Renal cortex interstitium (tissue), 11 donors: ENCODE measurements around the gene GEMIN7. TPM values are rescaled to one million over a fixed set of nuclear protein-coding genes. Genes with fewer than 3 reads are reported as not detected.

ENCODE experiments used
- DNase-seq, 11 donors: peaks; one replicate each; pipeline ENCODE4 v3.0.0-alpha.2; 2013; ENCODE audit warnings: low read depth in 9 of 11, low spot score in 4 of 11; ENCODE audit errors: extremely low read depth in 1 of 11
- polyA plus RNA-seq, 3 donors: library from polyadenylated mRNA; unstranded; fragments of 120-200 nt; gene quantifications; one replicate each; pipeline ENCODE4 v1.2.1, GENCODE V29; 2013; ENCODE audit not compliant: insufficient read length in 3 of 3

Gene GEMIN7
- polyA plus RNA-seq, 3 donors, result 17.8 to 25.9 (median 22.6) TPM

DNA sequence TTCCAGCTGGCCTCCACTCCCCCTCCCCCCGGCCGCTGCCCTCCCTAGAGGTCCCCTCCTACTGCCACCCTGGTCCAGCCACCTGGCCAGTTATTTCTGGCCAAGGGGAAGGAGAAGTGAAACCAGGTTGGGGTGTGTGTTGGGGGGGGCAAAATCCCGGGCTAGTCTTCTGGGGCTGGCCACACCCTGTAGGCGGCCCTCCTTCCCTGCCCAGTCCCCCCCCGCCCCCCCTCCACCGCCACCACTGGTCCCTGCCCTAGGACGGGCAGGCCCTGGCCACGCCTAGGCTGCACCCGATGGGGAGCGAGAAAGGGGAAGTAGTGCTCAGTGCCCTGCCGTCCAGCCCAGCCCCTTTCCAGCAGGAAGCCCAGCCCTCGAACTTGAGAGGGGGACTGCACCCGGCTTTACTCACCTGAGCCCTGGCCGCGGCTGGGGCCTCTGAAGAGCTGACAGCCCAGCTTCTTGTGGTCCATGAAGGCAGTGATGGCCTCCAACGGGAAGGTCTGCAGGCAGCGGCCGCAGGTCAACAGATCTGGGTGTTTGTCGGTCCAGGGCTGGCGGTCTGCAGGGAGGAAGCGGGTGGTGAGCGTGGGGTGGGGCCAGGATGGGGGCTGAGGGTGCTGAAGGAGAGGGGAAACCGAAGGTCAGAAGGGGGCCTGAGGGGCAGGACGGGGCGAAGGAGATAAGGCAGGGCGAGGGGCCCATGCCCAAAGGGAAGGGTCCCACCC is 3.6 kb upstream of the GEMIN7 start:
- DNase-seq, result no peak

DNA sequence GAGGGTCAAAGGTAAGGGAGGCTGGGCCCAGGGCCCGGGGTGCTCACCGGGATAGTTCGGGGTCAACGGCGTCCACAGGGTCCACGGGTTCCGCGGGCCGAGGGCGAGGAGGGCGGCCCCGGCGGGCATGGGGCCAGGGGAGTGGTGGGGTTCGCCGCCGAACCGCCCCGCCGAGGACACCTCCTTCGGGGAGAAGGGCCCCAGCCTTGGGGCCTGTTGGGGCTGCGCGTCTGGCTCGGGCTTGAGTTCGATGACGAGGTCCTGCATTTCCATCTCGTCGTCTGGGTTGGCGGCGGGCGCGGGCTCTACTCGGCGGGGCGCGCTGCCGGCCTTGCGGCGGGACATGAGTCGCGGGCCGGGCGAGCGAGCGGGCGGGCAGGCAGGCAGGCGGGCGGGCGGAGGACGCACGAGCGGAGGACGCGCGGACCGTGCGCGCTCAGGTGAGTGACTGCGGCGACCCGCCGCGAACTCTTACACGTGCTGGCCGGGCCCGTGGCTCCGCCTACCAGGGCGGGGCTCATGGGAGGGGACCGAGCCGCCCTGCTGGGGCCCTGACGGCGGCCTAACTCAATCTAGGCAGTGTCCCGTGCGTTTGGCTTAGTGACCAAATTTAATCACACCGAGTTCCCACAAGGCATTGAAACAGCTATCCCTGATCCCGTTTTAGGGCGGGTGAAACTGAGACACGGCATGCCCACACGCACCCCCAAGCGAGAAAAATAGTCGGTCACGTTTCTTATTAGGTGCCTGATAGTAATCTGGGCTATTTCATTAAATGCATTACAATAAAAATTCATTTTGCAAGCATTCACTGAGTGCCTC is 2.8 kb upstream of the GEMIN7 start, which contains the start of gene ZNF296:
Gene ZNF296 (minus strand): TSS at position 450 of the 822 bp plus-strand sequence. CDS start 105 bp downstream, at position 345.
- DNase-seq, result peak in 1 of 11 donors; percentile 38

DNA sequence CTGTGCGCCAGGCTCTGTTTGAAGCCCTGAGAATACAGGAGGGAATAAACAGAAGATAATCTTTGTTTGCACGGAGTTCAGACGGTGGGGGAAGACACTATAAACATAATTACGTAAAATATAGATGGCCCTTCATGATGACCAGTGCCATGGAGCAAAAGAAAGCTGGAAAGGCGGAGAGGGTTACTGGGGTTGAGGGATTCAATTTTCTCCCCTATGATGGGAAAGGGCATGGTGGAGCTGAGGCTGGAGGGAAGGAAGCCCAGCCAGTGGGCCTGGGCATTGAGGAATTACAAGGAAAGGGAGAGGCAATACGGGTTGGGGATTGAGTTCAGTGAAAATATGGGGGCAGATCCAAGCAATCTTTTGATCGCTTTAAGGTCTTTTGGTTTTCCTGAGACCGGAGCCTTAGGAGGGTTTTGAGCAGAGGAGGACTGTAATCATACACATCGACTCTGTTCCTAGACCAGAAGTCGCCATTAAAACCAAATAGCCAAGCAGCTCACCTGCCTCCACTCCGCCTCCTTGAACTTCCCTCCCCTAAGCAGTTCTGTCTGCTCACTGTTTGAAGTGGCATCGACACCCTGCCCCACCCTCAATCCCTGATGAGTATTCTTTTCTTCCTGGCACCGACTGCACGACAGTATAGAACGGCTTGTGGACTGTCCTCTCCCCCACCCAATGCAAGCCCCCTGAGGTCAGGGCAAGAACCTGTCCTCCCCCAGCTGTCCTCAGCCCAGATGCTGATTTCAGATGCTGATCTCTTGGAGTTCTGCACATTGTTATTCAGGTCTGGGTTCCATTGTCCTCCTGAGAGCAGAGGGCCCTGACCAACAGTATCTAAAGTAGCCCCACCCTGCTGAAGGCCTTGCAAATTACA is 2.0 kb upstream of the GEMIN7 start:
- DNase-seq, result no peak

DNA sequence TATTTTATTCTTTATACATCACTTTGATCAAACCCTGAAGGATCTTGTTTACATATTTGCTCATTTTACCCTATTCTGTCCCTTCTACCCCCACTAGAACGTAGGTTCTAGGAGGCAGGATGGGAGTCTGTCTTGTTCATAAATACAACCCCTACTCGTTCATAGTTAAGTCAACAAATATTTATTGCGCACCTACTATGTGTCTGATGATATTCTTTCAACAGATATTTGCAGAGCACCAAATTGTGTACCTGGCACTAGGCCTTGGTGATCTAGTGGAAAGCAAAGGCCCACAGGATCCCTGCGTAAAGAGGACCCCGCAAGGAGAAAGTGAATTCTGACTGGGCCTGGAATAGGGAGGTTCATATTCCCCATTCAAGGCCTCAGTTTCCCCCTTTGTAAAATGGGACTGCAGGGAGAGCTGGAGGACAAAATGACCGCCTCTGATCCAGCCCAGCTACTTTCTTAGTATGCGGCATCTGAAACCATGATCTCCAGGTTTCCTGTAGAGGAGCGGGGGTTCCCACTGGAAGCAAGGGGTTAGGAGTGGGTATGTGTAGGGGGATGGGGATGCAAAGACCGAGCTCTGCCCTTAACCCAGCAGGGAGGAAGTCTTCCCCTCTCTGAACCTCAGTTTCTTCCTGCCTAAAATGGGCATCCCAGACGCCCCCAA is 534 bp upstream of the GEMIN7 start:
- no peak for DNase-seq

DNA sequence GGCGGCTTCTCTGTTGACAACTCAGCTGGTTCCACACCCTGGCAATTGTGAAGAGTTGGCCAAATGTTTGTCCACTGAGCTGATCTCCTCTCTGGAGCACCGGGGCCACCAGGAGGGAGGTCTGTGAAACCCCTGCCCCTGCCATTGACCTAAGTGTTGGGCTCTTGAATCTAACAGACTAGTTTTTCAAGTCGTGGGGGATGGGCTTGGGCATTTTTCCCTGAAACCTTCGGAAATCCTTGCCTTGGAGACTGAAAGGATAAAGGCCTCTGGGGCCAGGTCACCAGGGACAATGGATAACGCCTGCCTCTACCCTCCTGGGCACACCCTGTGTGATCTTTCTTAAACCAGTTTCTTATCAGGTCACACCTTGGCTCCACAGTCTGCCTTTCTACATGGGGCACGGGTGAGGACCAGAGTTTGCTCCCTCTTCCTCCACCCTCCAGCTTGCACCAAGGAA is 881 bp downstream of the GEMIN7 start:
- DNase-seq, result no peak

DNA sequence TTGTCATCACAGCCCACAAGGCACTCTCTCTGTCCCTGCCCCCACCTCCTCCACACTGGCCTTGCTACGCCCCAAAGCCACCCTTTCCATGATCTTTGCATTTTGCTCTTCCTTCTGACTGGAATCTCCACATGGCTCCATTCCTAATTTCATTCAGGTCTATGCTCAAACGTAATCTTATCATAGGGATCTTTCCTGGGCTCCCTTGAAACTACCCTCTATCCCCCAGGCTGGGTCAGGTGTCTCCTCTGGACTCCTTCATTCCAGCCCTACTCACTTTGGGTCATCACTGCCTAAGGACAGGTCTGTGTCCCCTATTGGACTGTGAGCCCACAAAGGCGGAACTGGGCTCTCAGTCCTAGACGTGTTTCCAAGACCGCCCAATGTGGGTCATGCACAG is 3.1 kb downstream of the GEMIN7 start:
- DNase-seq, result no peak

DNA sequence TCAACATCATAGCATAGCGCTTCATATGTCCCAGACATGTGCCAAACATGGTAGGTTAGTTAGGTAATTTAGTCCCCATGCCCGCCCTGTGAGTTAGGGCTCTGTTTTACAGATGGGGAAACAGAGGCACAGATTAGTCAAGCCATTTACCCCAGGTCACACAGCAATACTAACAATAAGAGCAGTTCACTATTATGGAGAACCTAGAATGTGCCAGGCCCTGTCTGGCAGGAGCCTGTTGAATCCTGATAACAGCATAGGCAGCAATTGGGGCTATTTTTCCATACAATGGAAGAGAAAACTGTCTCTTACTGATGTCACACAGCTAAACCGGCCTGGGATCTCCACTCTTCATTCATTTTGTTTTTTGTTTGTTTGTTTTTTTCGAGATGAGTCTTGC is 7.4 kb downstream of the GEMIN7 start:
- DNase-seq, result no peak

DNA sequence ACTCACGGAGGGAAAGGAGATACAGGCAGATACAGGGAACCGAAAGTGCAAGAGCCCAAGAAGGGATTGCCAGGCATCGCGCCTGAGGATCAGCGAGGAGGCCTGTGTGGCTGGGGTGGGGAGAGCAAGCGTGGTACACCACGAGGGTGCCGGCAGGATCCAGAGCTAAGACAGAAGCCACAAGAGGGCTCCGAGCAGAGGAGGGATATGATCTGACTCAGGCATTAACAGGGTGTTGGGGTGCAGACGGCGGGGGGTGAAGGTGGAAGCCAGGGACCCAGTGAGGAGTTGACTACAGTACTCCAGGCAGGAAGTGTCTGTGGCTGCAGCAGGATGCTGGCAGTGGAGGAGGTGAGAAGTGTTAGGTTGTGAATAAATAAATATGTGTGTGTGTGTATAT is 8.5 kb downstream of the GEMIN7 start:
- DNase-seq, result no peak

DNA sequence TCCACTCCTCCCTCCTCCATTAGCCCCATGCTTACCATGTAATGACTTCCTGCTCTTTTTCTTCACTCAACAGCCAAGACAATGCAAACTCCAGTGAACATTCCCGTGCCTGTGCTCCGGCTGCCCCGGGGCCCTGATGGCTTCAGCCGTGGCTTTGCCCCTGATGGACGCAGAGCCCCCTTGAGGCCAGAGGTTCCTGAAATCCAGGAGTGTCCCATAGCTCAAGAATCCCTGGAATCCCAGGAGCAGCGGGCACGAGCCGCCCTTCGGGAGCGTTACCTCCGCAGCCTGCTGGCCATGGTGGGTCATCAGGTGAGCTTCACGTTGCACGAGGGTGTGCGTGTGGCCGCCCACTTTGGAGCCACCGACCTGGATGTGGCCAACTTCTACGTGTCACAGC is 11.0 kb downstream of the GEMIN7 start:
- DNase-seq, result no peak

DNA sequence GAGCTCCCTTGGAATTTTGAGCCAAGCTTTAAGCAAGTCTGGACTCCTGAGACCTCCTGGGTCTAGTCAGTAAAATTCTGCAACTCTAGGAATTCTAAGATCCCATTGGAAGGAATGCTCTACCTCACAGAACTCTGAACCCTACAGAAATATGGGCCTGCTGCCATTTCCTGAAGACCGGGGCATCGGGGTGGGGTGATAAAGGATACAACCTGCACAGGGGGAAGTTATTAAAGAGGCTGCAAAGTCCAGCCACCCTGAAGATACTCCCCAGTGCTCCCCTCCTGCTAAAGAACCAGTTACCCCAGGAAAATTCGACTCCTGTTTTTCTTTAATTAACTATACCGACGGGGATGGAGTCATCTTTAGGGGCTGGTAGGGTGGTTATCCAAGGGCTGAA is 11.5 kb downstream of the GEMIN7 start:
- no peak for DNase-seq

DNA sequence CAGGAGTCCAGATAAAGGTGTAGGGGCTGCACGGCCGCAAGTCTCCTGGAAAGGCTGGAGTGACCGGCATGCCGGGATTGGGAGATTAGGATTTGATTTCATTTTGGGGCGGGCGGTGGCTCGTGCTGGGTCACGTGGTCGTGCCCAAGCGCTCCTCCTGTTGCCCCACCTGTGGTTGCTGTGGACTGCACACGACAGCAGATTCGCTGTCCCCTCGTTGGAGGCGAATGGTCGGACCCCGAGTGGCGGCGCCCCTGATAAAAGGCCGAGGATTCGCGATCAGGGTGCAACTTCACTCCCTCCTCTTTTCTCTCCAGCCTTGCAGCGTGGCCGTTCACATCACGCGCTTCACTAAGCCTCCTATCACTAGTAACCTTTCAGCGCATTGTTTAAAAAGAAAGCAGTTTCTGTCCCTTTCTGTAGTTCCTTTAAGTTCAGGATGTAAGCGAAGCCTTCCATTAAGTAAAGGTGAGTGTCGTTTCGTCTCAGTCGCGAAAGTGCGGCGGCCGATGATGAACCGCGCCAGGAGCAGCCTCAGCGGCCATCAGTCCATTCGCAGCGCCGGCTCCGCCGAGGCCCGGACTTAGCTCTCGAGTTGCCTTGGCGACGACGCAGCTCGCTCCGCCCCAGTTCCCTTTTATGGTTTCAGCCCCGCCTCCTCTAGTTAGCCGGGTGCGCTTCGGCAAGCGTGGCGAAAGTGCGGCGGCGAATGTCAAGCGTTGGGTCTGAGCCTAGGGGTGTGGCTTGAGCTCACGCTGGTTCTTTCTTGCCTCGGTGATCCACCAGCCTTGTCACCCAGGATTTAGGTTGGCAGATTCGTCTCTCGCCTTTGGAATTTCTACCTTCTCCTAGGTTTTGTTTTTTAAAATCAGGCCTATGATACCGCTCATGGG is 12.2 kb downstream of the GEMIN7 start:
- peak; percentile 97 to 99 (median 99) for DNase-seq

DNA sequence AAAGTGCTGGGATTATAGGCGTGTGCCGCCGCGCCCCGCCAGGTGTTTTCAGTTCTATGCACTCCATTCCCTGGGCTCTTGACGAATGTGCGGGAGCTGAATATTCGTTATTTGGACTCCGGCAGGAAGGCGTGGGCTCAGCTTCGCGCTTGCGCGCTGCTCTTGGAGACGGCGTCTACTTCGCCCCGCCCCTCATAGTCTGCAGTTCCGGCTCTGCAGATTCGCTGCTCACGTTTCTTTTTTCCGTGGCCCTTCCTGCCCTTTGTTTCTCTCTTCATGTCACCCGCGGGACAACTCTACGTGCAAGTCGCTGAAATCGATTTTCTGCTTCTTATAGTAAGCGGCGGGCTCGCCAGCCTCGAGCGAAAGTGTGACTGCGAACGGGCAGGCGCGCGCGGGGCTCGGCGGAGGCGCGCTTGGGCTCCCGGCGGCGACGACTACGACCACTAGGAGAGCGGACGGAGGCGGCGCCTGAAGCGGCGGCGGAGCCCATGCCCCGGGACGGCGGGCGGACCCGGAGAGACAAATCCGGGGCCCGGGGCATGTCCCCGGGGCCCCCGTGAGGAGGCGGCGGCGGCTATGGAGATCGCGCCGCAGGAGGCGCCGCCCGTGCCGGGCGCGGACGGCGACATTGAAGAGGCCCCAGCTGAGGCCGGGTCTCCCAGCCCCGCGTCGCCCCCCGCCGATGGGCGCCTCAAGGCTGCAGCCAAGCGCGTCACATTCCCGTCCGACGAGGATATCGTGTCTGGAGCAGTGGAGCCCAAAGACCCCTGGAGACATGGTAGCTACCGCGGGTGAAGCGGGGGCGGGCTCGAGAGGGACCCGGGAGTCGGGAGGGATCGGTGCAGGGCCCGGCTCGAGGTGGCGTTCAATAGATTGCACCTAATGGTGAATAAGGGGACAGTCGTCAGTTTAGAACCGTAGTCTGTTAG is 14.0 kb downstream of the GEMIN7 start, which contains the start of gene PPP1R37:
Gene PPP1R37 (plus strand): TSS at position 433 of the 932 bp plus-strand sequence. CDS start 147 bp downstream, at position 580.
- peak; percentile 91 to 97 (median 95) for DNase-seq

DNA sequence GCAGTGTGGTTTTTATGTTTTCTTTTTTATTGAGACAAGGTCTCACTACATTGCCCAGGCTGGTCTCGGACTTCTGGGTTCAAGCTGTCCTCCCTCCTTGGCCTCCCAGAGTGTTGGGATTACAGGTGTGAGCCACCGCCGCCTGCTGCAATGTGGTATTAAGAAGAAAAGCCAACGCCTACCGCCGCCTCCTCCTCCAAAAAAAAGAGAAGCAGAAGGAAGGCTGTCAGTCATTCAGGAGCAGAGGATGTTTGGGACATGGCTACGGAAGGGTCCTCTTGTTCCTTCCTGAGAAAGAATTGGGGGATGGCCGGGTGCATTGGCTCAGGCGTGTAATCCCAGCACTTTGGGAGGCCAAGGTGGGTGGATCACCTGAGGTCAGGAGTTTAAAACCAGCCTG is 15.1 kb downstream of the GEMIN7 start:
- no peak for DNase-seq

DNA sequence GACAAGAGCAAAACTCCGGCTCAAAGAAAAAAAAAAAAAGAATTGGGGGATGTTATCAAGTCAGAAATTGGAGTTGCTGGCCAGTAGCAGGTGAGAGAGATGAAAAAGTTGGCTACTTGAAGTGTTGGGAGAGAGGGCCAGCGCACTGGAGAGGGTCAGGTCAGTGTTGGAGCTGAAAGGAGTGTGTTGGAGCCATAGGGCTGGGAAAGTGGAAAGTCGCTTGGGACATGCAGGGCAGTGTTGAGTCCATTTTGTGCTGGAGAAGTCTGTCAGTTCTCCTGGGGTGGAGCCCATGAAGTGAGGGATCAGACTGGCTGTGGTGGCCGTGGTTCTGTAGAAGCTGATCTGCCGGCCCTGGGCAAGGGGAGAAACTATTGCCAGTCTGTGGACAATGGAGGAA is 15.6 kb downstream of the GEMIN7 start:
- no peak for DNase-seq

DNA sequence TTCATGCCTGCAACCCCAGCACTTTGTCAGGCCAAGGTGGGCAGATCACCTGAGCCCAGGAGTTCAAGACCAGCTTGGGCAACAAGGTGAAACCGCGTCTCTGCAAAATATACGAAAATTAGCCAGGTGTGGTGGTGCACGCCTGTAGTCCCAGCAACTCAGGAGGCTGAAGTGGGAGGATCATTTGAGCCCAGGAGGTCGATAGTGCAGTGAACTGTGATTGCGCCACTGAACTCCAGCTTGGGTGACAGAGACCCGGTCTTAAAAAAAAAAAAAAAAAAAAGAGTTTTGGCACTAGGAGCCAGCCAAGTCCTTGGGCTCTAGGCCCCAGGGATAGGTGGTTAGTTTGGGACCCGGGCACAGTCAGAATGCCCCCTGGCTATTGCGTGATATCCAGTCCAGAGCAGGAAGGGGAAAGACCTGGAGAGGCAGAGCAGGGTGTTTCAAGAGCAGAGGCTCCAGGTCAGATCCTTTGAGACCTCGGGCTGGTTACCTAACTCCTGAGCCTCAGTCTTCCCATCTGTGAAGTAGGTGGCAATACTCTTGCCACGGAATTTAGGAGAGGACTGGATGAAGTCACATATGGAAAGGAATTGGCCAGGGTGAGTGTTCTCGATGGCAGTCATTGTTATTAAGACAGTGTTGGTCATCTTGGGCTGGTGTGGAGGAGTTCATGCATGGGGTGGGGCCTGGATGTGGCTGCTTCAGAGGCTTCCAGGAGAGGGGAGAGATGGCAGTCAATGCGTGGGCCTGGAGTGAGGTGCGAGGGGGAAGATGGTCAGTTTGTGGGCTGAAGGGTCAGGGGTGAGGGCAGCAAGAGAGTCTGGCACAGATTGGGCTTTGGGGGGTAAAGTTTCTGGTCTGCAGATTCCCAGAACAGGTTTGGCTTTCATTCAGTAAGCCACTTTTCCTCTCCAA is 16.7 kb downstream of the GEMIN7 start:
- DNase-seq, result no peak

DNA sequence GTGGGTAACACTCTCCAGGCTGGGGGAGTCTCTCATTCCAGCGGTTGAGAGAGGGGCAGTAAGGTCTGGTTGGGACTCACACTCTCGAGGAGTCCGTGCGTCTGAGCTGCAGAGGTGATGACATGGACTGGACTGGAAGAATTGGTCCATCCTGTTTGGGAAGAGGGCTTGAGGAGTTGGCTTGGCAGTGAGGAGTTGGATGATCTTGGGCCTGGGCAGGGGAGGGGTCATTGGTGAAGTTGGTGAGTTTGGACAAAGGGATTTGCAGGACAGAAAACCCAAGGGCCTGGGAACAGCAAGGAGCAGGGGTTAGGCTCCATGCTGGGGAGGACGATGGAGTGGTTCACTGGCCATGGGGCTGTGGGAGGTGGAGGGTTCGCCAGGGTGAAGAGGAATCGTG is 17.6 kb downstream of the GEMIN7 start:
- no peak for DNase-seq
